RKO (cell line): ENCODE measurements around the gene RYR3.

Experiments
- DNase-seq: peaks from one replicate; pipeline ENCODE4 v3.0.0-alpha.2; 2016; ENCODE audit warnings: low spot score

Gene RYR3

DNA sequence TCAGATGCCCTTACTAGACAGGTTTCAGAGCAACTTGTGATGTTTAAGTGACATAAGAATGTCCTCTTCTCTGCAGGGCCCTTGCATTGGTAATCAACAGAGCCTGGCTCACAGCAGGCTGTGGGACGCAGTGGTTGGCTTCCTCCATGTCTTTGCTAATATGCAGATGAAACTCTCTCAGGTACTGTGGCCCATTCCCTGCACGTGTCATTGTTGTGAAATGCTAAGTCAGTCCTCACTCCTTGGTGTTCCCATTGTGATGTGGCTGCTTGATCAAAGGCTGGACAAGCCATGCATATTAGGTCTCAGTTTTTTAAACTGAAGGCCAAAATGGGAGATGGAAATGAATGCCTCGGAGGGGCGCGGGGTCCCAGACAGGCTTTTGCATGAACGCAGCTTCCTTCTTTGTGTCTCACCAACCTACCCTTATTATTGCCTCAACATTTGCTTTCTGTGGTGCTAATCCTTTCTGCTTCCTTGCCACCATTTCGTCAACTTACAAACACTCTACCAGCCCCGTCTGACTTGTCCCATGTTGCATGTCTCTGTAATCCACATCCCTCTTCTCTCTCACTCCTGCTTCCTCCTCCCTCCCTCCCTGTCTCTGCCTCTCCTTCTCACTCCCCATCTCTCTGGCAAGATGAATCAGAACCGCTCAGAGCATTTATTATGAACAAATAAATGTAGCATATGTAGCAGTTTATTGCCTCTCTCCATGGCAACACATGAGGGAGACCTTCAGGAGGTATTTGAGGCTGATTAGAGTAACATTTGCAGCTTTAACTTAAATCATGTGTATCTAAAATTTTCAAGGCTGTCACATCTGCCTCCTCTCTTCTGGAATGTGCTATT, 524.4 kb downstream of the RYR3 start:
- DNase-seq = no peak

GRCh38 chr15:33837294-33837693, 526.5 kb downstream of the RYR3 start:
- no peak for DNase-seq

DNA sequence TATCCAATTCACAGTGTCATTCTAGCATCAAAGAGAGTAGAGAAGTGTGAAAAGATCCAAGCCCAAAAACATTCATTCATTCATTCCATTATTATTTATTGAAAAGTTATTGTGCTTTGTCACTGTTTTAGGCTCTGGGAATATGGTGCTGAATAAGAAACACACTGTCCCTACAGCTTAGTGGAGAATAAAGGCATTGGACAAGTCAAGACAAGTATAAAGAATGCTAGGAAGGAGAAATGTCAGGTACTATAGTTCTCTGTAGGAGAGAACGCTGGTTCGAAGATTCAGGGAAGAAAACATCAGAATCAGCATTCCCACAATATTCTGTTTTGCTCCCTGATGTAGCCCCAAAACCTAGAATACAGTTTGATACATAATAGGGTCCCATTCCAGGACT, 528.8 kb downstream of the RYR3 start:
- no peak for DNase-seq

- no peak for DNase-seq
These were observed 529.8 kb downstream of the RYR3 start for GRCh38 chr15:33840615-33841014.

DNA sequence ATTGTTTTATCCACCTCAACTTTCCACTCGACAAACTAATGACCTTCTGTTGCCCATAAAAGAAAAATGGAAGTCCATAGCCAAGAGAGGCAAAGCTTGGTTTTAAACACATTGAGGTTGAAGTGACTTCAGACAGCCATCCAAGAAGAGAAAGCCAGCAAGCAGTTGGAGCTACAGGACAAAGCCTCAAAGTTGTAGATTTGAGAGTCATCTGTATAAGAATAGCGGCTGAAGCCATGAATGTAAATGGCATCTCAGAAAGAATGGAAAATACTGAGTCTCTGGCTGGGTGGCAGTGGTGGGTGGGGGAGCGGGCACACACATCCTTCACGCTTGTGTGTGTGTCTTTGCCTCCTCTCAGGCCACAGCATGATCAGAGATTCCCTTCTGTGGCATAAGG, 533.4 kb downstream of the RYR3 start:
- no peak for DNase-seq

DNA sequence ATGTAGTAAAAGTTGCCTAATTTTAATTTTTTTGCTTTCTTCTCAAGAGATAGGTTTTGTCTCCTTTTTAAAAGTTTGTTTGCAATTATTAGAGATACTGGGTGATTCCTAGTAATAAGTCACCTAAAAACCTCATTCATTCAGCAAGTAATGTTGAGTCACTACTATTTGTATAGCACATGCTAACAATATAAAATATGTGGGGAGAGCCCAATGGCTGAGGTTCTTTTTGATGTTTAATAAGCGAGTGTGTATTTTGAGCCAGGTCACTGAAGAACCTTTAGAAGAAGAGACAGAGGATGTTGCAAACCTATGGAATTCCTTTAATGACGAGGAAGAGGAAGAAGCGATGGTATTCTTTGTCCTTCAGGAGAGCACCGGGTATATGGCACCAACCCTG, 533.8 kb downstream of the RYR3 start:
- no peak for DNase-seq

- no peak for DNase-seq
These were observed 535.4 kb downstream of the RYR3 start for GRCh38 chr15:33846142-33846541.

GRCh38 chr15:33846862-33847261, 536.1 kb downstream of the RYR3 start:
- no peak for DNase-seq

DNA sequence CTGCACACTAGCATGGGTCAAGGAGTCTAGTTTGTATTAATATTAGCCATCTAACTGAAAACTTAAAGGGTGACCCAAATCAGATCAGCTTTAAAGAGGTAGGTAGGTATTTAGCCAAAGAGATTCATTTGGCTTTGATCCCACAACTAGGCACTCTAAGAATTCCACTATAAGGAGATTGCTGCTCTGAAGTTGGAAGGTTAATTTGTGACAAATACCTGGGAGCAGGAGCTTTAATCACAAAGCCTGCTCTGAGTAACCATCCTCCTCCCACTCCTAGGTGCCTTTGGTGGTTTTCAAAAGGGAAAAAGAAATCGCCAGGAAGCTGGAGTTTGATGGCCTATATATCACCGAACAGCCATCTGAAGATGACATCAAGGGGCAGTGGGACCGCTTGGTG, 537.2 kb downstream of the RYR3 start:
- DNase-seq = no peak

DNA sequence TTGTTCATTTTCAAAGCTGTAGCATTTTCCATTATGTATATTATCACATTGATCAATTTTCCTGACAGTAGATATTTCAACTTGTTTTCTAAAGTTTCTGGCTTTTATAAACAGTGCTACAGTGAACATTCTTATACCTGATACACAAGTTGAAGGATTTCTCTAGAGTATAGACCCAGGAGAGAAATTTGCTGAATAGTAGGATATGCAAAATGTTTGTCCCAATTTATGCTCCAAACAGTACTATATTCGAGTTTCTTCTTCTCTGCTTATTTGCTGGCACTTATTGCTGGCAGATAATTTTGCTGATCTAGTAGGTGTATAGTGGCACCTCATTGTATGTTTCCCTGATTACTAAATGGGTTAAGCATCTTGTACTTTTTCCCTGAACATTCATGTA, 540.3 kb downstream of the RYR3 start:
- DNase-seq = no peak

- DNase-seq = no peak
These were observed 541.3 kb downstream of the RYR3 start for GRCh38 chr15:33852094-33852493.

DNA sequence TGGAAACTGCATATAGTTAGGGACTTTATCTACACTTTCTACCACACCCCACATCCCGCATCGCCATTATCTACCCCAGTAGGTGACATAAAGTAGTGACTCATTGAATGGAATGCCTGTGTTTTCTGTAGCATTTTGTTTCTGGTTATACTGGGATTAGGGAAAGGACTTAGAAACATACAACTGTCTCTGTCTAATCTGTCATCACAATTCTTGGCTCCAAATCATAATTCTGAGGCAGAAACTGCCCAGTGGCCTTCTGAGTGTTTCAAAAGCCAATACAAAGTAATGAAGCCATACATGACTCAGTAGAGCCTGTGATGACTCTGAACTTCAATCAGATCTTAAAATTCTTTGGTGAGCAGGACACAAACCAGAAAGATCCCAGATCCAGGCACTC, 541.8 kb downstream of the RYR3 start:
- DNase-seq = peak; percentile 36

DNA sequence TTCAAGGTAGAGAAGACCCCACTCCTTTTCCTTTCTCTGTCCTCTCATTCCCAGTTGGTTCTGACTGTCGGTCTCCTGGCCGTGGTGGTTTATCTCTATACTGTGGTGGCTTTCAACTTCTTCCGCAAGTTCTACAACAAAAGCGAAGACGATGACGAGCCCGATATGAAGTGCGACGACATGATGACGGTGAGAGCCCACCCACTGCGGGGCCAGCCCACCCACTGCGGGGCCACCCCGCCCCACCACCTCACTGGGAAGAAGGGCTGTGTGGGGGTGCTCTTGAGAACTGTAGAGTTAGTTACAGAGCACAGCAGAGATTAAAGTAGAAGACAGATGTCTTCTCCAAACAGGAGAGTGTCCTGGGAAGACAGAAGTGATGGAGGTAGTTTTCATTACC, 547.0 kb downstream of the RYR3 start:
- DNase-seq = no peak

- no peak for DNase-seq
These were observed 548.1 kb downstream of the RYR3 start for GRCh38 chr15:33858836-33859235.

DNA sequence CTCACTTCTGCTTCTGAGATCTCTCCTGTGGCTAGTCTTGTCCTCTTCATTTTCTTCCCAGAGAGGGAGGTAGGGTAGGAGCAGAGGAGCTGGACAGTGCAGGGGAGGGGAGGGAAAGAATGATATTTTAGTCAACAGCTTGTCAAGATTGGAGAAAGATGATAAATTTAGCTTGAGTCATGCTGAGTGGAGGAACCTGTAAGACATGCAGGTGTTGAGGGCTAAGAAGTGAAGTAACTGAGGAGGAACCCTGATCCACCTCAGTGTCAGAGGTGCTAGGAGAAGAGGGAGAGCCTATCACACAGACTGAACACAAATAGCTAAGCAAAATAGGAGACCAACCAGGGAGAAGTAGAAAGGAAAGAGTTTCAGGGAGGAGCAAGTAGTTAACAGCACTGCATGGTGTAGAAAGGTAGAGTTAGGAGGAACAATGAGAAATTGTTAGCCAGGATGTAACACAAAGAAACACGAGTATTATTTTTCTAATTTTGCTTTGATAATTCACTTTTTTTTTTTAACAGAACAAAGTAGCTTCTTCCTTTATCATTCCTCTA, 549.3 kb downstream of the RYR3 start:
- DNase-seq = no peak

- peak; percentile 73 for DNase-seq
These were observed 550.0 kb downstream of the RYR3 start for GRCh38 chr15:33860754-33861153.

- DNase-seq = no peak
These were observed 553.8 kb downstream of the RYR3 start for GRCh38 chr15:33864360-33865075.

- no peak for DNase-seq
These were observed 554.6 kb downstream of the RYR3 start for GRCh38 chr15:33865416-33865815.

GRCh38 chr15:33866101-33866737, 555.5 kb downstream of the RYR3 start:
- no peak for DNase-seq

- DNase-seq = no peak
These were observed 561.2 kb downstream of the RYR3 start for GRCh38 chr15:33871980-33872379.

GRCh38 chr15:33872416-33873106, 561.8 kb downstream of the RYR3 start:
- no peak for DNase-seq

DNA sequence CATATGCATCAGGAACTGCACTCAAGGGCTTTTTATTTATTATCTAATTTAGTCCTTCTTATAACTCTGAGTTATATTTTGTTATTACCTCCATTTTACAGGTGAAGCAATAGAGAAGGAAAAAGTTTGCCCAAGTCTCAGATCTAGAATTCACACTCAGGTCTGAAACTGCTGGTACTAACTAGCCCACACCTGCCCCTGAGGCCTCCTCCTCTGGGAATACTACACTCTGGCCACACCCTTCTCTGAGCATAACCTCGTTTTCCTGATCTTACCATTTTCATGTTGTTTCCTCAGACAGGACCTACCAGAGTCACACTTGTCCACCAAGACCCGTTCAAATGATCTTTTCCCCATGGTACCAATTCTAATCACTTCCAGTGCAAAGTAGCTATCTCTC, 563.4 kb downstream of the RYR3 start:
- no peak for DNase-seq
